Ovary (tissue), 3 donors: ENCODE data around the gene MDH1.

Experiments used
- CTCF ChIP-seq, 3 donors: fragments of 450-650 bp in 2 of 3; fragments of 200-600 bp in 1 of 3; IDR thresholded peaks; one replicate each; pipeline versions ENCODE4 v1.5.1 to v1.8.0; 2016 to 2022; ENCODE audit warnings: antibody characterized with exemption in 3 of 3, mild to moderate bottlenecking in 1 of 3
- EP300 ChIP-seq: sonication (generic); formaldehyde crosslinking; IDR thresholded peaks from one replicate; pipeline ENCODE4 v1.6.1; 2017; ENCODE audit warnings: antibody characterized with exemption
- POLR2A ChIP-seq: fragments of 450-650 bp; IDR thresholded peaks from one replicate; pipeline ENCODE4 v1.6.1; 2017; ENCODE audit warnings: antibody characterized with exemption, mild to moderate bottlenecking, moderate library complexity
- donor health status: DM: no; HTN: no; CAD: no.

GRCh38 chr2:63600881-63601460 is 12.2 kb downstream of the MDH1 start:
- TF ChIP-seq EP300 (no peak), POLR2A (no peak), CTCF (IDR thresholded peaks at IDR 0.05) (no peak)
